Activated naive CD8-positive, alpha-beta T cell treated with anti-CD3 and anti-CD28 coated beads for 36 hours (primary cell): ENCODE measurements around the gene PDGFC. TPM values are rescaled to one million over a fixed set of nuclear protein-coding genes. Genes with fewer than 3 reads are reported as not detected.
A peak's percentile ranks its signal among the peaks of the same experiment; 100 is the strongest.

Source experiments
- DNase-seq: peaks from one replicate; pipeline ENCODE4 v3.0.0; 2021
- H3K27ac Mint-ChIP-seq: one replicate; pipeline ENCODE4 v1.8.0; 2022; ENCODE audit warnings: mild to moderate bottlenecking, moderate library complexity, mixed read lengths
- H3K27me3 Mint-ChIP-seq: one replicate; pipeline ENCODE4 v1.8.0; 2022; ENCODE audit warnings: mild to moderate bottlenecking, mixed read lengths
- H3K36me3 Mint-ChIP-seq: one replicate; pipeline ENCODE4 v1.8.0; 2021; ENCODE audit warnings: mild to moderate bottlenecking, mixed read lengths
- H3K4me1 Mint-ChIP-seq: one replicate; pipeline ENCODE4 v1.8.0; 2021; ENCODE audit warnings: mixed read lengths
- H3K4me3 Mint-ChIP-seq: one replicate; pipeline ENCODE4 v1.8.0; 2022; ENCODE audit warnings: mild to moderate bottlenecking, moderate library complexity, mixed read lengths
- H3K9me3 Mint-ChIP-seq: one replicate; pipeline ENCODE4 v1.8.0; 2022; ENCODE audit warnings: mixed read lengths
- total RNA-seq, 2 experiments: library from RNA; stranded (reverse); gene quantifications; one replicate each; pipeline ENCODE4 v1.2.3, GENCODE V29; 2021

Gene PDGFC
- total RNA-seq, 2 experiments from 2014 or later, result not detected

DNA sequence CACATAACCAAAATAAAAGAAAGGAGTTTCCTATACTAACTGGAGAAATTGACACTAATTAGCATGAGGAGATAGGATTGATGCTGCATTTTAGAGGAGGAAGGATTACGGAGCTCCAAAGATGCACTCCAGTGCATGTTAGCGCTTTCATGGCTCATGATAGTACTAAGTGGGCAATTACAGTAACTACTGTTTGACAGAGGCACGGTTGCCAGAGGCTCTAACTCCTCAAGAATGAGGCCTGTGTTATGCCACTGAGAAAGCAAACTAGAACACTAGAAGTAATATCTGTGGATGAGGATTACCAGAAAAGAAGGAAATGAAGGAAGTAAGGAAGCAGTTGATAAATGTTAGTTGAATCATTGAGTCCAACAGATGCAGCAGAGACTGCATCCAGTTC lies 19.6 kb upstream of the PDGFC start:
- Mint-ChIP-seq H3K27ac (no peak overlapping the region), H3K4me3 (no peak overlapping the region), H3K9me3 (peaks cover 7% of the 10 kb centered on the region), H3K4me1 (no peaks in the 10 kb centered on the region), H3K27me3 (no peaks in the 10 kb centered on the region), H3K36me3 (no peaks in the 10 kb centered on the region)
- DNase-seq, result no peak

DNA sequence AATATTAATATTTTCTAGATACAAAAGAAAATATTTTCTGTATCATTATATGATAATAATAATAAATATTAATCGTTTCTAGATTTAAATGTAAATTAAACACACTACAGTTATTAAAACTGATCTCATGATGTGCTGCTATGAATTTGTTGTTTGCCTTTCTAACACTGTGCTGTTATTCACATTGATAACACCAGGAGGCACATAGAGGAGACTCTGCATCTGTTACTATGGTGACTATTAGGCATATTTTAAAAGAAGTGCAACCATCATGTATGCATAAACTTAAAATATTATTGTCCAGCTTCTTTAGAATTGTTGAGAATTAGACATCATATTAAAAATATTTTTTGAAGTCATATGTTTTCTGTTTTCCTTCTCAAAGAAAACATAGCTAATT lies 11.8 kb upstream of the PDGFC start:
- no peaks in the 10 kb centered on the region for H3K4me1 Mint-ChIP-seq
- H3K27me3 Mint-ChIP-seq, result peaks cover 3% of the 10 kb centered on the region
- H3K9me3 Mint-ChIP-seq, result no peaks in the 10 kb centered on the region
- DNase-seq, result no peak
- no peak overlapping the region for H3K27ac Mint-ChIP-seq
- no peak overlapping the region for H3K4me3 Mint-ChIP-seq
- H3K36me3 Mint-ChIP-seq, result no peaks in the 10 kb centered on the region

DNA sequence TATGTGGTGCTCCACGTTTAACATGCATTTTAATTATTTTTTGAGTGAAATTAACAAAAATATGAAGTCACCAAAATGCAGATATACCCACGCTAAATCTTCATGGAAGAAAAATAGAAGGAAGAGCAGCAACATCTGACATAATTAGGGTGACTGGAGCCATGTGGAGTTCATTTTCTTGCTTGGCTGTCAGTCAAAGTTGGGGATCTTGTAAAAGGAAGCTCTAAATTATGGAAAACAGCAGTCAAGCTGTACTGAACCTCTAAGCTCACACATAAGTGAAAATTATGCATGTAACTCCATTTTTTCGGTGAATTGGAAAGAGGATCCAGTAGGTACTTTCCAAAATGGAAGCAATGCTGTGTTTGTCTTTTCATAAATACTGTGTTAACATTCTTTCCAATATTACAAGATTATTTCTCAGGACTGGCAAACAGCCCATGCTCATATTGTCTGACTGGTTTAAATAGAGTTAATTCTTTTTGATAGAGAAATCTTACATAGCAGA lies 9.7 kb upstream of the PDGFC start:
- no peaks in the 10 kb centered on the region for H3K9me3 Mint-ChIP-seq
- no peak for DNase-seq
- H3K4me1 Mint-ChIP-seq, result no peaks in the 10 kb centered on the region
- no peak overlapping the region for H3K4me3 Mint-ChIP-seq
- H3K36me3 Mint-ChIP-seq, result no peaks in the 10 kb centered on the region
- no peak overlapping the region for H3K27ac Mint-ChIP-seq
- peaks cover 3% of the 10 kb centered on the region for H3K27me3 Mint-ChIP-seq

DNA sequence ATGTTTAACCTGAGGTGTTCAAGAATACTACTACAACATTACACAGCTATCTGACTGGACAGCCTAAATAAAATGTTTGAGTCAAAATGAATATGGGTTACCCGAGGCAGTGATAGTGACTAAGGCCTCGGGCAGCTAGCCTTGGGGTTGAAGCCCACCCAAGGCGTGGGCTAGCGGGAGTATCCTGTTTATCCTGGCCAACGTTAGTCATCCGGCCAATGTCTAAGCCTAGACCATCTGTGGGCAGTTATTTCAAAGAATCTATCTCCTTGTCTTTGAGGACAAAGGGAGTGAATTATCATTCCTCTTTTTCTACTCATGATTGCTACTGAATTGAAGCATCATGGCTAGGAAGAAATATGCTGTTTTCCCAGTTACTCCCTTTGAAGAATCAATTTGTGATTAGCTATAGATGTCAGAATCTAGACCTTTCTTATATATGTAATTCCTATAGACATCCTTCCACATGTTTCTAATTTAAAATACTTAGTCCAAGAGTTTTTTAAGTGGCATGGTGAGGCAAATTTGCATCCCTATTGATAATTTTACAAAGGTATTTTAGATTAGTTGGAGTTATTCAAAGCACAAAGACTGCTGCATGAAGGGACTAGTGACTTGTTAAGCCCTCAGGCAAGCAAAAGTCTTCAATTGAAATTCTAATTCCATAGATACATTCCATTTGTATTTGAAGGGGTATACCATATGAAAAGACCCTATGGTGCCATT lies 6.0 kb upstream of the PDGFC start:
- no peak overlapping the region for H3K27ac Mint-ChIP-seq
- H3K36me3 Mint-ChIP-seq, result no peaks in the 10 kb centered on the region
- H3K4me3 Mint-ChIP-seq, result no peak overlapping the region
- H3K4me1 Mint-ChIP-seq, result no peaks in the 10 kb centered on the region
- no peaks in the 10 kb centered on the region for H3K9me3 Mint-ChIP-seq
- peaks cover 30% of the 10 kb centered on the region for H3K27me3 Mint-ChIP-seq
- DNase-seq, result no peak

DNA sequence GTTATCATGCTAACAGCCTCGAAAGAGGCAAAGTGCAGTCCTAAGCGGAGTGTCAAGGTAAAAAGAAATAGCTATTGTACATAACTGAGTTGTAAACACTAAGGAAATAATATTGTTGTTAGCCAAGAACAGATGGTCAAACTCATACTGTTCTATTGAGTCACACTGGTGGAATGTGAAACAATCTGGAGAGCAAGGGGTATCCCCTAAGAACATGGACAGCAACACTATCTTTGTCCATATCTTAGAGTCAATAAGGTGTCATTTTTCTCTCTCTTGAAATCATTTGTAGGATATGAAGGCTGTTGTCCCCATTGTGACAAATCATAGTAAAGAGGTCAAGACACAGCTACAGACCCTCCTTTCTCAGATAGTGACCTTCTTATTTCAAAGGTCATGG lies 4.5 kb upstream of the PDGFC start:
- Mint-ChIP-seq H3K9me3 (no peaks in the 10 kb centered on the region), H3K4me3 (no peak overlapping the region), H3K4me1 (no peaks in the 10 kb centered on the region), H3K27me3 (peaks cover 38% of the 10 kb centered on the region), H3K27ac (no peak overlapping the region), H3K36me3 (no peaks in the 10 kb centered on the region)
- DNase-seq, result no peak

DNA sequence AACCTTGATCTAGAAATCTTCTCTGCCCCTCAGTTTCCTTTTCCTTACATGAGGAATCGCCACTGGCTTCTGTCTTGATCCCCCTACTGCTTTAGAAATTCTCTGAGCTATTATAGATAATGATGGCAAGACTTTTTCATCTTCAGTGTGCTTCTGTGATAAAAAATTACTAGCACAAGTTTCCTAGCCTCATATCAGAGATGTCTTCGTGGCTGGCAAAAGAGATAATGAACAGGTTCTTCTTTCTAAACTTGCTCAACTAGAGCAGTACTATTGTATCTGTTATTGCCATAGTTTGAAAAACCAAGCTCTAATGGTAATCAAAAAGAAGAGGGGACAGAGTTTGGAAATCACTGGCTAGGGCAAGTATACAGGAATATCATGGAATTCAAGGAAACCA lies 4.1 kb upstream of the PDGFC start:
- H3K27me3 Mint-ChIP-seq, result peaks cover 42% of the 10 kb centered on the region

DNA sequence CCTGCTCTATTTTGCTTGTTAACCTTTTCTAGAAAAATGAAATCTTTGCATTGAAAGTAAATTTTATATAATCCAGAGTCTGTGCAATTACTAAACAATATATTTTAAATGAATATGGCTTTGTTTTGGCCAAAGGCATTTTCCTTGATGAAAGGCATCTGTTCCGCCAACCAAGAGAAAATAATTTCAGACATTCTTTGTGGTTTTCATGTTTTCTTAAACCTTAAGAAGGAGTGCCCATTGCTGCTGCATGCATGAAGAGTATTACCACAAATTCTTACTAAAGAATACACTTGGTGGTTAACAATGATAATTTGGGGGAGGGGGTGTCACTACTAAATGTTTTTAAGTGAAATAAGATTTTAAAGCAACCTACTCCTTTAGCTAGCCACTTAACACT lies 2.7 kb upstream of the PDGFC start:
- no peak for DNase-seq
- H3K27me3 Mint-ChIP-seq, result peaks cover 53% of the 10 kb centered on the region
- no peaks in the 10 kb centered on the region for H3K36me3 Mint-ChIP-seq
- no peak overlapping the region for H3K4me3 Mint-ChIP-seq
- H3K9me3 Mint-ChIP-seq, result no peaks in the 10 kb centered on the region
- no peak overlapping the region for H3K27ac Mint-ChIP-seq
- peaks cover 6% of the 10 kb centered on the region for H3K4me1 Mint-ChIP-seq

More for the DNA sequence above, 4.1 kb upstream of the PDGFC start:
- Mint-ChIP-seq H3K9me3 (no peaks in the 10 kb centered on the region), H3K27ac (no peak overlapping the region), H3K4me1 (peaks cover 2% of the 10 kb centered on the region), H3K4me3 (no peak overlapping the region), H3K36me3 (no peaks in the 10 kb centered on the region)
- DNase-seq, result no peak

DNA sequence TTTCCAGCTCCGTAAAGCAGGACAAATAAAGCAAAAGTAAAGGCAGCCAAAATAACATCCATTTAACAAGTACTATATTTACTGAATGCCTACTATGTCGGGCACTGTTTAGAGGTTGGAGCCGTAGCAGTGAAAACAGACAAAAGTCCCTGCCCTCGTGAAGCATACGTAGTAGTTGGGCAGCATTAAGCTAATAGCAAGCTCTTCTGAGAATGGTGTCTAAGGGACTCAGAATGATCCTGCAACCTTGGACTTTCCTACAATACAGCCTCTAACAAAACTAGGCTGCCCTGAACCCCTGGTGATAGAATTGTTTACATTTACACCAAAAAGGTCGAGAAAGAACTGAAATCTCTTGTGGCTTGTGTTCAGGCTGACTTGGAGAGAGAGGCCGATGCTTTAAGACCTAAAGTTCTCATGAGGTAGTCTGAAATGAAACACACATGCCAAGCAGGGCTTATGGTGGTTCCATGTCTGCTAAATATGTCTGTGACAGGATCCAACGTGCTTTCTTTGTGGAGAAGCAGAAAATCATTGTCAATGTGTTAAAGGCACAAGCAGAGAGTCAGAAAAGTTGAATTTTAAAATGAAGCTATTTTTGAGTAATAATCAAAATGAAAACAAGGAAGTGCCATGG lies 898 bp upstream of the PDGFC start:
- Mint-ChIP-seq H3K9me3 (peaks cover 6% of the 10 kb centered on the region), H3K4me3 (no peak overlapping the region), H3K27ac (no peak overlapping the region), H3K27me3 (peaks cover 70% of the 10 kb centered on the region), H3K36me3 (no peaks in the 10 kb centered on the region), H3K4me1 (peaks cover 6% of the 10 kb centered on the region)
- no peak for DNase-seq

DNA sequence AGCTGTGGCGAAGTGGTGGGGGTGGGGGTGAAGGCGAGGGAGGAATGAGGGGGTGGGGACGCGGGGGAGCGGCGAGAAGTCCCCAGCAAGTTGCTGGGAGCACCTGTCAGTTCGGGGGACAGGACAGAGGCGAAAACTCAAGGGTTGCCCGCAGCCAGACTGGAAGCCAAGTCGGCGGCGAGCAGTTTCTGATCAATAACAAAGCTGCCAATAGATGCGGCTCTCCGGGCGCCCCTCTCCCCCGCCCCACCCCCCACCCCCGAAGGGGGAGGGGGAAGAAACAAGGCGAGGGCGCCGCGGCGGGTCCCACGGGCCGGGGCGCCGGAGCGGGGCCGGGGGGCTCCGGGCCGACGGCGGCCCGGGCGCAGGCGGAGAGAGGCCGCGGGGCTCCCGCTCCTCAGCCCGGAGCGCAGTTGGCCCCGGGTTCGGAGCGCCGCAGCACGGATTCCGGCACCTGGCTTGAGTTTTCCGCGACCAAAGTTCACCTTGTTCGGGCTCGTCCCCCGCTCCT lies 379 bp downstream of the PDGFC start:
- no peaks in the 10 kb centered on the region for H3K36me3 Mint-ChIP-seq
- no peak for DNase-seq
- H3K4me1 Mint-ChIP-seq, result peaks cover 6% of the 10 kb centered on the region
- H3K27me3 Mint-ChIP-seq, result peaks cover 79% of the 10 kb centered on the region
- H3K4me3 Mint-ChIP-seq, result peak overlapping the region; percentile 36
- H3K9me3 Mint-ChIP-seq, result peaks cover 9% of the 10 kb centered on the region
- H3K27ac Mint-ChIP-seq, result no peak overlapping the region

DNA sequence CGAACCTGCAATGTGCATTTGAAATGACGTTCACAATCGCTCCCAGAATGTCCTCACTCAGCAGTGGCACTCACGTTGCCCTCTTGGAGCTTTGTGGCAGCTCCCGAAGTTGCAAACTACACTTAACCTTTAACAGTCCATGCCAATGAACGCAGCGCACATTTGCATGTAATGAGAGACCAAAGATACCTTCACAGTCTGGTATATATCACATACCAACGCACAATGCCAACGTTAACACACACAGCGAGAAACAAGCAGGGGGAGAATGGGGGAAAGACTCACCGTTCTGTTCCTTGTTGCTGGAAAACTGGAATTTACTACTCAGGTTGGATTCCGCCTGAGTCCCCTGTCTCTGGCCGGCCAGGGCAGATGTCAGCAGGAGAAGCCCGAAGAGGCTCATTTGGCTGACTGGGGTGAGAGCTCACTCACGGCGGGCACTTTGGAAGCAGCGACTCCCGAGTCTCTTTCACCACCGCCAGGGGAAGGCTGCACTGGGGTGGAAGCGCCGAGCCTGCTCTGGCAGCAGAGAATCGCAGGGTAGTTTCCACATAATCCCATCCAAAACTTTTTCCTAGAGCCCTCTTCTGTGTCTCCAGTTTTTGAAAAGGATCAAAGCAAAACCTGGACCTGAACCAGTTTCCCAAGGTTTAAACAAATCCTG lies 966 bp downstream of the PDGFC start:
- Mint-ChIP-seq H3K4me3 (peak overlapping the region; percentile 36), H3K27me3 (peaks cover 76% of the 10 kb centered on the region)
- no peak for DNase-seq

DNA sequence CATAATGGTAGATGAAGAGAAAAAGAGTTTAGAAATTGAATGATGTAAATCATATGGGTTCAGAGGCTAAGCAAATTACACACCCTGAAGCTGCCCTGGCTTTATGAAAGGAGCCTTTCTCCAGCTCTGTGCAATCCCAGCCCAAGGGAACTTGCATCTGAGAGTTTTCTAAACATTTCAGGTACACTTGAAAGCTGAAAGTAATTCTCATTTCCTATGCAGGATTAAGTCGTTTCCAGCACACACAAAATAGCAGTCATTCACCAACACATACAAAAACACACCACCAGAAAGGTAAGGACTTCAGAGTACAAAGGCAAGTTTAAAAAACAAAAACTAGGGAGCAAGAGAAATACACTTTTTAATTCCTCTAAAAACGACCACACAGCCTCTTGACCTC lies 1.7 kb downstream of the PDGFC start:
- no peaks in the 10 kb centered on the region for H3K36me3 Mint-ChIP-seq
- H3K4me1 Mint-ChIP-seq, result peaks cover 6% of the 10 kb centered on the region
- DNase-seq, result no peak
- peaks cover 70% of the 10 kb centered on the region for H3K27me3 Mint-ChIP-seq
- peaks cover 9% of the 10 kb centered on the region for H3K9me3 Mint-ChIP-seq
- H3K27ac Mint-ChIP-seq, result no peak overlapping the region
- no peak overlapping the region for H3K4me3 Mint-ChIP-seq

More for the DNA sequence above, 966 bp downstream of the PDGFC start:
- Mint-ChIP-seq H3K9me3 (peaks cover 9% of the 10 kb centered on the region), H3K4me1 (peaks cover 6% of the 10 kb centered on the region), H3K27ac (no peak overlapping the region), H3K36me3 (no peaks in the 10 kb centered on the region)

DNA sequence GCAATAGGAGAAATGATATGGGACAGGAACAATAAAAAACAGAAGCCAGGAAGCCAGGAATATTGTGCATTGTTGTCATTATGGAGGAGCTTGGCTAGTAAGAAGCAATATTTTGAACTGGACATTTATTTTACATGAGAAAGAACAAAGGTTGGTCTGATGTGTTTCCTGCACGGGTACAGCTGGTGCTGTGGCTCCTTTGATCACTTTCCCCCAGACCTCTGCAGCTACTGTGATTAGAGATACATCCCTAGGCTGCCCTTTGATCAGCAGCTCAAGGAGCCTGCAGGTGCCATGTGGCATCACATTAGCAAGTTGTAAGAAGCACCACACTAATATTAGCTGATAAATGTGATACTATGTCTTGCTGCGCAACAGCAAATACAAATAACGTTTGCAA lies 2.5 kb downstream of the PDGFC start:
- Mint-ChIP-seq H3K4me1 (peaks cover 6% of the 10 kb centered on the region), H3K27me3 (peaks cover 67% of the 10 kb centered on the region), H3K27ac (no peak overlapping the region), H3K36me3 (no peaks in the 10 kb centered on the region), H3K4me3 (no peak overlapping the region), H3K9me3 (peaks cover 9% of the 10 kb centered on the region)
- DNase-seq, result no peak

DNA sequence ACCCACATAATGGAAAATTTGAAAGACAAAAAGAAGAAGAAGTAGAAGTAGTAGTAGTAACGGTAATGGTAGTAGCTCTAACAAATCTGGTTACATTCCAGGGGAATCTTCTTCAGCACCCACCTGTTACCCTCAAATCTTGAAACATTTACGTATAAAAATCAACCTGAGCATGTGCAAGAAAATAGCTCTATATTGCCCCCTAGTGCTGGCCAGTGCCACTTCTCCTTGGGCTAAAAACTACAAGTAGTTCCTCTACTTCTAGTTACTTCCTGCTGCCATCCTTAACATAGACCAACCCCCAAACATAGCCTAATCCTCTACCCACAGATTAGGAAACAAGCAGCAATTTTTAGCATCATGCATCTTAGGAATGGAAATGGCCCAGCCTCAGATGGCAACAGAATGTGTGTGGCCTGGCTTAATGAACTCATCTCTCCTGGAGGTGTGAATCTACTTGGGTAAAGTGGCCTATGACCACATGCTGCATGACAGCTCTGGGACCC lies 3.1 kb downstream of the PDGFC start:
- Mint-ChIP-seq H3K27me3 (peaks cover 61% of the 10 kb centered on the region), H3K9me3 (peaks cover 9% of the 10 kb centered on the region), H3K36me3 (no peaks in the 10 kb centered on the region), H3K4me3 (no peak overlapping the region), H3K27ac (no peak overlapping the region), H3K4me1 (peaks cover 6% of the 10 kb centered on the region)
- DNase-seq, result no peak

DNA sequence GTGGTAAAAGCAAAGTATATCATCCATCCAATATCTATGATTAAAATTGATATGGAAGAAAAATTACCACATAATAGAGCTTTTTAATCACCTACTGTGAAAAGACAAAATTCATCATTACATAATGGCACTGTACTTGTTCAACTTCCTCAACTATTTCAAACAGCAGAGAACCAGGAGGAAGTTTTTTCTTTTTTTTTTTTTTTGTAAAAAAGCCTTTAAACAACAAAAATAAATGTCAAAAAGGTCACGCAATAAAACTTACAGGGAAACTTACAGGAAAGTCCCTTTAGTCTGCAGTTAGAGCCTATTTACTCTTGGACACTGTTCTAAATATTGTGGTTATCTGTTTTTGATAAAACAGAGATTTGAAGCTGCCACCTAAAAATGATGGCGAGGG lies 4.8 kb downstream of the PDGFC start:
- H3K27me3 Mint-ChIP-seq, result peaks cover 50% of the 10 kb centered on the region
- DNase-seq, result no peak
- H3K27ac Mint-ChIP-seq, result no peak overlapping the region
- H3K36me3 Mint-ChIP-seq, result no peaks in the 10 kb centered on the region
- H3K4me1 Mint-ChIP-seq, result peaks cover 6% of the 10 kb centered on the region
- peaks cover 9% of the 10 kb centered on the region for H3K9me3 Mint-ChIP-seq
- no peak overlapping the region for H3K4me3 Mint-ChIP-seq

DNA sequence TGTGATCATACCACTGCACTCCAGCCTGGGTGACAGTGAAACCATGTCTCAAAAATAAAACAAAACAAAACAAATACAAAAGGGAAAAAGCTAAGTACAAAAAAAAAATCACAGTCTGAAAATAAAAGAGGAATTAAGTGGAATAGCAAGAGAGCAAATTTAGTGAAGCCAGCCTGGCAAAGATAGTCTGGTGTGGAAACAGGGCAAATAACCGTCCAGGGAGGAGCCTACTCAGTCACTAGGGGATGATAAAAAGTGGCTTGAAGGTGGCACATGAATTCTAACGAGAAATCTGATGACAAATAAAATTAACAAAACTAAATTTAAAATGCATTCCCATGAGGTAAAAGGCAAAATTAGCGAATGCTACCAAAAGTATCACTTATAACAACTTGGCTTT lies 8.2 kb downstream of the PDGFC start:
- Mint-ChIP-seq H3K9me3 (peaks cover 5% of the 10 kb centered on the region), H3K27ac (no peak overlapping the region), H3K36me3 (no peaks in the 10 kb centered on the region), H3K27me3 (peaks cover 22% of the 10 kb centered on the region), H3K4me3 (no peak overlapping the region), H3K4me1 (no peaks in the 10 kb centered on the region)
- DNase-seq, result no peak
